ENCODE data around the gene PPP6R2. TPM values are rescaled to one million over a fixed set of nuclear protein-coding genes. Genes with fewer than 3 reads are reported as not detected.

PPP6R2 gene
- total and polyA plus RNA-seq, 7 donors, result 15.0 to 64.5 (median 40.7) TPM

GRCh38 chr22:50343541-50343935 is 411 bp downstream of the PPP6R2 start:
- intact Hi-C loops (cut with DNase I), result loop anchor here (2.0 kb wide), 2 partner anchors 17 to 69 kb away; partner anchors contain the start of gene DENND6B
- Histone ChIP-seq H3K4me3 (peak overlapping the region; percentile 76 to 99 (median 92)), H3K27ac (peak overlapping the region; percentile 75 to 89 (median 82)), H3K9me3 (no peaks in the 10 kb centered on the region), H3K4me1 (peaks cover 0 to 27% (median 19%) of the 10 kb centered on the region in 4 donors), H3K36me3 (no peaks in the 10 kb centered on the region), H3K27me3 (no peaks in the 10 kb centered on the region)
- 1 to 2% methylated on average over 9 of the region's 9 CpGs for WGBS, 2 donors
- DNase-seq, result no peak
- no peak for TF ChIP-seq EP300 (IDR thresholded peaks at IDR 0.05)
- TF ChIP-seq POLR2A (IDR thresholded peaks at IDR 0.05), result no peak
- no peak for TF ChIP-seq CTCF (IDR thresholded peaks at IDR 0.05)
- no peak for TF ChIP-seq POLR2AphosphoS5 (IDR thresholded peaks at IDR 0.05)

- Histone ChIP-seq H3K4me3 (no peak overlapping the region), H3K27me3 (no peaks in the 10 kb centered on the region), H3K36me3 (peaks cover 0 to 1% (median 0%) of the 10 kb centered on the region in 4 donors), H3K9me3 (no peaks in the 10 kb centered on the region), H3K4me1 (peaks cover 0 to 27% (median 19%) of the 10 kb centered on the region in 4 donors), H3K27ac (no peak overlapping the region)
- TF ChIP-seq EP300 (IDR thresholded peaks at IDR 0.05) (no peak), CTCF (IDR thresholded peaks at IDR 0.05) (no peak), POLR2AphosphoS5 (IDR thresholded peaks at IDR 0.05) (no peak), POLR2A (IDR thresholded peaks at IDR 0.05) (no peak)
- intact Hi-C loops (cut with DNase I), result loop anchor here (5.0 kb wide), 1 partner anchor 161 kb away; the partner anchor contains the start of genes LMF2 and NCAPH2
- 85 to 88% methylated on average over 8 of the region's 8 CpGs for WGBS, 2 donors
- DNase-seq, result no peak
Measured at GRCh38 chr22:50346470-50346869, 3.3 kb downstream of the PPP6R2 start.

GRCh38 chr22:50347157-50347556 is 4.0 kb downstream of the PPP6R2 start:
- Histone ChIP-seq H3K4me3 (no peak overlapping the region), H3K9me3 (no peaks in the 10 kb centered on the region), H3K27ac (no peak overlapping the region), H3K27me3 (no peaks in the 10 kb centered on the region), H3K4me1 (peaks cover 0 to 23% (median 17%) of the 10 kb centered on the region in 4 donors), H3K36me3 (peaks cover 0 to 8% (median 2%) of the 10 kb centered on the region in 4 donors)
- intact Hi-C loops (cut with DNase I), result loop anchor here (5.0 kb wide), 1 partner anchor 160 kb away; the partner anchor contains the start of genes LMF2 and NCAPH2
- DNase-seq, result no peak
- TF ChIP-seq EP300 (IDR thresholded peaks at IDR 0.05) (no peak), POLR2AphosphoS5 (IDR thresholded peaks at IDR 0.05) (no peak), CTCF (IDR thresholded peaks at IDR 0.05) (no peak), POLR2A (IDR thresholded peaks at IDR 0.05) (no peak)
- 88 to 91% methylated on average over 8 of the region's 8 CpGs for WGBS, 2 donors

GRCh38 chr22:50348058-50348457 is 4.9 kb downstream of the PPP6R2 start:
- Histone ChIP-seq H3K9me3 (no peaks in the 10 kb centered on the region), H3K27ac (no peak overlapping the region), H3K36me3 (peaks cover 0 to 11% (median 3%) of the 10 kb centered on the region in 4 donors), H3K27me3 (no peaks in the 10 kb centered on the region), H3K4me1 (peaks cover 0 to 22% (median 14%) of the 10 kb centered on the region in 4 donors), H3K4me3 (no peak overlapping the region)
- no peak for DNase-seq
- intact Hi-C loops (cut with DNase I), result loop anchor here (5.0 kb wide), 1 partner anchor 159 kb away; the partner anchor contains the start of genes LMF2 and NCAPH2
- WGBS, 2 donors, result 62 to 82% methylated on average over 2 of the region's 2 CpGs
- TF ChIP-seq CTCF (IDR thresholded peaks at IDR 0.05), result no peak
- TF ChIP-seq POLR2A (IDR thresholded peaks at IDR 0.05), result no peak
- no peak for TF ChIP-seq POLR2AphosphoS5 (IDR thresholded peaks at IDR 0.05)
- TF ChIP-seq EP300 (IDR thresholded peaks at IDR 0.05), result no peak
